Measurements from ENCODE around the gene TRPM4.

DNA sequence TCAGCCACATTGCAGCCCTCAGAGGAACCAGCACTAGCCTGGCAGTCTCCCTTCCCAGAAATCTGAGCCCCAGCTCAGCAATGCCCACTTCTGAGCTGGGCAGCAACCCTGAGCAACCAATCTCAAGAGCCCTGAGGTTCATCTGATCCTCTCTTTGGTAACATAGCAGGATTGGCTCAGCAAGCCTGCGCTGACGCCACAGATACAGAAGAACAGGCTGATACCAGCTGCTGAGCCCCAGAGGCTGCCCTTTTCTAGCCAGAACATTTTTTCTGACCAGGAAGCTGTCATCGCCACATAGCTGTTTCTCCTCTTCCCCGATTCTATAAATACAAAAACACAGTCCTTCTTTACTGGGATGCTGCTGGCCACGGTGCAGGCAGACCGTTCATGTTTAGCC is 59.8 kb downstream of the TRPM4 start:
- TF ChIP-seq, protein P1, sequence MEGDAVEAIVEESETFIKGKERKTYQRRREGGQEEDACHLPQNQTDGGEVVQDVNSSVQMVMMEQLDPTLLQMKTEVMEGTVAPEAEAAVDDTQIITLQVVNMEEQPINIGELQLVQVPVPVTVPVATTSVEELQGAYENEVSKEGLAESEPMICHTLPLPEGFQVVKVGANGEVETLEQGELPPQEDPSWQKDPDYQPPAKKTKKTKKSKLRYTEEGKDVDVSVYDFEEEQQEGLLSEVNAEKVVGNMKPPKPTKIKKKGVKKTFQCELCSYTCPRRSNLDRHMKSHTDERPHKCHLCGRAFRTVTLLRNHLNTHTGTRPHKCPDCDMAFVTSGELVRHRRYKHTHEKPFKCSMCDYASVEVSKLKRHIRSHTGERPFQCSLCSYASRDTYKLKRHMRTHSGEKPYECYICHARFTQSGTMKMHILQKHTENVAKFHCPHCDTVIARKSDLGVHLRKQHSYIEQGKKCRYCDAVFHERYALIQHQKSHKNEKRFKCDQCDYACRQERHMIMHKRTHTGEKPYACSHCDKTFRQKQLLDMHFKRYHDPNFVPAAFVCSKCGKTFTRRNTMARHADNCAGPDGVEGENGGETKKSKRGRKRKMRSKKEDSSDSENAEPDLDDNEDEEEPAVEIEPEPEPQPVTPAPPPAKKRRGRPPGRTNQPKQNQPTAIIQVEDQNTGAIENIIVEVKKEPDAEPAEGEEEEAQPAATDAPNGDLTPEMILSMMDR (IDR thresholded peaks at IDR 0.05; ENCODE audit: low read length): no peak
- no peak for TF ChIP-seq EZH2 (optimal IDR thresholded peaks at IDR 0.05; ENCODE audit: low read depth, low read length)

All from MM.1S (cell line).